GM18873 (cell line): ENCODE results near the gene TUBA1C.
"Not testable (repeated sequence)": the region's sequence is repeated elsewhere in the genome, so short reads cannot be mapped to it uniquely, and the experiment has no call there.

Experiments used
- ATAC-seq: cut with Tn5 transposase; IDR thresholded peaks from one replicate; pipeline ENCODE4 v1.9.1; 2021; ENCODE audit warnings: mild to moderate bottlenecking, moderate library complexity, moderate number of reproducible peaks; ENCODE audit not compliant: unreplicated experiment, low FRiP score

The TUBA1C gene

DNA sequence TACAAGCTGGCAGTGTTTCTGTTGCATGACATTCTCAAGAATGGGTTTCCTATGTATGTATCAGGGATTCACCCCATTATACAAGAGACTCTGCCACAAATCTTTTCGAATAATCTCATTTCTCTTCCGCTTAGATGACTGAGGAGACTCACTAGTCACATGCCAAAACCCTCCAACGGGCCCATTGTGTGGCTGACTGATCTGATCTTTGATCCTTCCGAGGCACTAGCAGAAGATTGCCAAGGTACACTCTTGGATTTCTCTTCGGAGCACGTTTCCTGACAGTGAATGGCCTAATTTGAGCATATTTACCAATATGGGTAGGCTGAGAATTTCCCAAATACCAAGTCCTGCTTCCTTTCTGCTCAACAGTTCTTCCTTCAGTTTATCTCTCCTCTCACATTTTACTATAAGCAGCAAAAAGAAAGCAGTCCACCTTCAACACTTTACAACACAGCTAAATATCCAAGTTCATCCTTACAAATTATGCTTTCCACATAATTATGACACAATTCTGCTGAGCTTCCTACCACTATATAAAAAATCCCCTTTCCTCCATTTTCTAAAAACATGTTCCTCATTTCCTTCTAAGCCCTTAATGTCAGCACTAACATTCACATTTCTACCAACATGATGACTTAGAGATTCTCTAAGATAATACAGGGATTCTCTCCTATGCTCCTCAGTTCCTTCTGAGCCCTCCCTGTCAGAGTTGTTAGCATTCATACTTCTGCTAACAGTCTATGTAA is 41.1 kb downstream of the TUBA1C start:
- no peak for ATAC-seq

- ATAC-seq, result no peak
Observed at GRCh38 chr12:49309386-49309785, 44.5 kb downstream of the TUBA1C start.

- ATAC-seq, result not testable (repeated sequence)
Observed at GRCh38 chr12:49310451-49311000, 45.6 kb downstream of the TUBA1C start.

DNA sequence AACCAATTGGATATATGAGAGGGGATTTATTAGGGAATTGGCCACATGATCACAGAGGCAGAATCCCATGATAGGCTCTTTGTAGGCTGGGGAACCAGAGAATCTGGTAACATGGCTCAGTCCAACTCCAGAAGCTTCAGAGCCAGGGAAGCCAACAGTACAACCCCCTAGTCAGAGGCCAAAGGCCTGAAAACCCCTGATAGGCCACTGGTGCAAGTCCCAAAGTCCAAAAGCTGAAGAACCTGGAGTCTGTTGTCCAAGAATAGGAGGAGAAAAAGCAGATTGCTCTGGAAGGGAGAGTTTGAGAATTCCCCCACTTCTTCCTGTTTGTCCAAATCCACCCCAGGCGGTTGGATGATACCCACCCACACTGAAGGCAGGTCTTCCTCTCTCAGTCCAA is 49.9 kb downstream of the TUBA1C start:
- no peak for ATAC-seq

- ATAC-seq, result not testable (repeated sequence)
Observed at GRCh38 chr12:49317118-49317517, 52.2 kb downstream of the TUBA1C start.

DNA sequence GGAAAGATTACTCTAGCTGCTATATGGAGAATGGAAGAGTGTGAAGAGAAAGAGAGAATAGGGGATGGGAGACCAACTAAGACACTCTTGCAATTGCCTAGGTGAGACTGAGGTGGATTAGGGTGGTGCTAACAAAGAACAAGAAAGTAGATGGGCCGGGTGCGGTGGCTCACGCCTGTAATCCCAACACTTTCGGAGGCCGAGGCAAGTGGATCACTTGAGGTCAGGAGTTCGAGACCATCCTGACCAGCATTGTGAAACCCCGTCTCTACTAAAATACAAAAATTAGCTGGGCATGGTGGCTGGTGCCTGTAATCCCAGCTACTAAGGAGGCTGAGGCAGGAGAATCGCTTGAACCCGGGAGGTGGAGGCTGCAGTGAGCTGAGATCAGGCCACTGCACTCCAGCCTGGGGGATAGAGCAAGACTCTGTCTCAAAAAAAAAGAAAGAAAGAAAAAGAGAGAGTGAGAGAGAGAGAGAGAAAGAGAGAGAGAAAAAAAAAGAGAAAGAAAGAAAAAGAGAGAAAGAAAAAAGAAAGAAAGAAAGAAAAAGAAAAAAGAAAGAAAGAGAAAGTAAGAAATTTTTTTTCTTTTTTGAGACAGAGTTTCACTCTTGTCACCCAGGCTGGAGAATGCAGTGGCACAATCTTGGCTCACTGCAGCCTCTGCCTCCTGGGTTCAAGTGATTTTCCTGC is 55.7 kb downstream of the TUBA1C start:
- ATAC-seq, result not testable (repeated sequence)

DNA sequence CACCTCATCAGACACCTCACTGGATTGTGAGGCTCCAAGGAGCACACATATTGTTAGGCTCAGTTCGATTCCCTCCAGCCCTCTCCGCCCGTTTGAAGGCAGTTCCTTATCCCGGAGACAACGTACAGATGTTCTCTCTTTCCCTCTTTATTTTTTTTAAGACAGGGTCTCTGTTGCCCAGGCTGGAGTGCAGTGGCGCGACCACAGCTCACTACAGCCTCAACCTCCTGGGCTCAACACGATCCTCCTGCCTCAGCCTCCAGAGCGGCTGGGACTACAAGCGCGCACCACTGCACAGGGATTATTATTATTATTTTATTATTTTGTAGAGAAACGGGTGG is 57.5 kb downstream of the TUBA1C start:
- ATAC-seq, result no peak

- peak; percentile 96 for ATAC-seq
Observed at GRCh38 chr12:49322708-49323523, 58.0 kb downstream of the TUBA1C start, which contains the start of gene TROAP. TROAP (plus strand) TSS chr12:49323255; CDS start chr12:49323609, 354 bp downstream.

DNA sequence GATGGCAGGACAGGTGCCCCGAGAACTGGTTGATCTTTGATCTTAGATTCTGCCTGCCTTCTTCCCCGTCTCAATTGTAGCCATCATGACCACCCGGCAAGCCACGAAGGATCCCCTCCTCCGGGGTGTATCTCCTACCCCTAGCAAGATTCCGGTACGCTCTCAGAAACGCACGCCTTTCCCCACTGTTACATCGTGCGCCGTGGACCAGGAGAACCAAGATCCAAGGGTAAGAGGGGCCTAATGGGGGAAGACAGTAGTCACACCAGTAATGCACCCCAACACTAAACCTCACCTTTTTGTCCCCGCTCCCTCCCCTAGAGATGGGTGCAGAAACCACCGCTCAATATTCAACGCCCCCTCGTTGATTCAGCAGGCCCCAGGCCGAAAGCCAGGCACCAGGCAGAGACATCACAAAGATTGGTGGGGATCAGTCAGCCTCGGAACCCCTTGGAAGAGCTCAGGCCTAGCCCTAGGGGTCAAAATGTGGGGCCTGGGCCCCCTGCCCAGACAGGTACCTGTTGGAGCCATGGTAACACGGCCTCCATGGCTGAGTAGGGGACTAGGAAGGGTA is 58.7 kb downstream of the TUBA1C start:
- ATAC-seq, result no peak
